ENCODE data around the gene KCNJ9. TPM values are rescaled to one million over a fixed set of nuclear protein-coding genes. Genes with fewer than 3 reads are reported as not detected.
"Not testable (repeated sequence)": the region's sequence is repeated elsewhere in the genome, so short reads cannot be mapped to it uniquely, and the experiment has no call there.

KCNJ9 gene
- total and polyA plus RNA-seq, 2 donors (not counting 1 experiment from before 2014, with no cell fraction given): not detected

DNA sequence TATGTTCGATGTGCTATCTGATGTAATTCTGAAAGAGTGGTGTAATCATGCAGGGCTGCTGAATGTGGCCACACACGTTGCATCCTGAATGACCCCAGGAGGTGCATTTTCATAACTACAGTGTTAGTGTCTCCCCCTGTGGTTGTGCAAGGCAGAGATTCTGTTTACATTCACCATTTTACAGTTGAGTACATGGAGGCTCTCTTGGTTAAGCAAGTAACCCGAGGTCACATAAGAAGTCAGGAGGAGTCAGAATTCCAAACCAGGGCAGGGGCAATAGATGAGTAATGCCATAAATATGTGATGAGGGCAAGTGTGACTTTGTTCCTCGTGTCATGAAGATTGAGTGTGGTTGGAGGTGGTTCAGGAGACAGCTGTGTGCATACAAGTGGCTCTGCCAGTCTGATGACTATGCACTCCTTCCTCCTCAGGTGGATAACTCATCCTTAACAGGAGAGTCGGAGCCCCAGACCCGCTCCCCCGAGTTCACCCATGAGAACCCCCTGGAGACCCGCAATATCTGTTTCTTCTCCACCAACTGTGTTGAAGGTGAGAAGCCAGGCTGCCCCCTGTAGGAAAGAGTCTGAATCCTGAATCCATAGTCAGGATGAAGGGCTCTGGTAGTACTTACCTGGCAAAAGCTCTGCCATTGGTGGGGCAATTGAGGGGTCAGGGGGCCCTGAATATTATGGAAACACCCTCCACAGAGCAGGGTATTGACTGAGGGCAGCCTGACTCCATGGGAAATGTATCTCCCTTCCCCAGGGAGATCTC lies 43.6 kb downstream of the KCNJ9 start:
- DNase-seq: no peak
- H3K4me2 ChIP-seq (replicated peaks; ENCODE audit: low read depth, low read length, poor library complexity, severe bottlenecking): no peak overlapping the region
- H2AFZ ChIP-seq (ENCODE audit: insufficient read depth, low read depth, low read length, poor library complexity, severe bottlenecking): no peak overlapping the region

GRCh38 chr1:160125746-160126145 lies 44.4 kb downstream of the KCNJ9 start:
- no peak for DNase-seq
- Histone ChIP-seq H2AFZ (ENCODE audit: insufficient read depth, low read depth, low read length, poor library complexity, severe bottlenecking) (no peak overlapping the region), H3K4me2 (replicated peaks; ENCODE audit: low read depth, low read length, poor library complexity, severe bottlenecking) (no peak overlapping the region), H3K9ac (ENCODE audit: low read length) (no peak overlapping the region), H3K27ac (ENCODE audit: low read length in 2 of 2) (no peak overlapping the region), H3K4me1 (ENCODE audit: control insufficient read depth in 2 of 2, insufficient read depth in 2 of 2, low read length in 2 of 2) (no peaks in the 10 kb centered on the region), H3K36me3 (replicated peaks in 1 of 2; ENCODE audit: control extremely low read depth in 1 of 2, control insufficient read depth in 1 of 2, extremely low read depth in 1 of 2, insufficient read depth in 2 of 2, low read length in 1 of 2) (no peaks in the 10 kb centered on the region), H3K79me2 (ENCODE audit: control insufficient read depth, insufficient read depth, low read length) (no peaks in the 10 kb centered on the region), H3K4me3 (ENCODE audit: control extremely low read depth in 1 of 5, extremely low read depth in 1 of 5, insufficient read depth in 1 of 5, low read depth in 2 of 5, low read length in 4 of 5) (no peak overlapping the region), H3K27me3 (replicated peaks in 1 of 4; ENCODE audit: control extremely low read depth in 1 of 4, control insufficient read depth in 3 of 4, insufficient read depth in 4 of 4, low read length in 3 of 4) (peaks cover 0 to 2% (median under 1%) of the 10 kb centered on the region in 4 experiments), H3K9me3 (ENCODE audit: control extremely low read depth in 1 of 3, control insufficient read depth in 2 of 3, insufficient read depth in 1 of 3, low read length in 2 of 3) (no peaks in the 10 kb centered on the region), H4K20me1 (ENCODE audit: control insufficient read depth, insufficient read depth, low read length, poor library complexity, severe bottlenecking) (no peaks in the 10 kb centered on the region)
- H3K27ac Mint-ChIP-seq: no peak overlapping the region
- POLR2A ChIA-PET: no interaction called here
- intact Hi-C loops (cut with micrococcal nuclease): no loop called here
- no CpG with 5 or more reads among the region's 1 CpG for WGBS (ENCODE audit: insufficient coverage)
- no peaks in the 10 kb centered on the region for H3K9me3 Mint-ChIP-seq (ENCODE audit: insufficient read depth)
- H3K4me3 Mint-ChIP-seq: no peak overlapping the region
- no peak for TF ChIP-seq EZH2 (IDR thresholded peaks at IDR 0.05; ENCODE audit: borderline replicate concordance, insufficient read depth, low read depth, low read length, poor library complexity, severe bottlenecking)
- TF ChIP-seq, protein P1, sequence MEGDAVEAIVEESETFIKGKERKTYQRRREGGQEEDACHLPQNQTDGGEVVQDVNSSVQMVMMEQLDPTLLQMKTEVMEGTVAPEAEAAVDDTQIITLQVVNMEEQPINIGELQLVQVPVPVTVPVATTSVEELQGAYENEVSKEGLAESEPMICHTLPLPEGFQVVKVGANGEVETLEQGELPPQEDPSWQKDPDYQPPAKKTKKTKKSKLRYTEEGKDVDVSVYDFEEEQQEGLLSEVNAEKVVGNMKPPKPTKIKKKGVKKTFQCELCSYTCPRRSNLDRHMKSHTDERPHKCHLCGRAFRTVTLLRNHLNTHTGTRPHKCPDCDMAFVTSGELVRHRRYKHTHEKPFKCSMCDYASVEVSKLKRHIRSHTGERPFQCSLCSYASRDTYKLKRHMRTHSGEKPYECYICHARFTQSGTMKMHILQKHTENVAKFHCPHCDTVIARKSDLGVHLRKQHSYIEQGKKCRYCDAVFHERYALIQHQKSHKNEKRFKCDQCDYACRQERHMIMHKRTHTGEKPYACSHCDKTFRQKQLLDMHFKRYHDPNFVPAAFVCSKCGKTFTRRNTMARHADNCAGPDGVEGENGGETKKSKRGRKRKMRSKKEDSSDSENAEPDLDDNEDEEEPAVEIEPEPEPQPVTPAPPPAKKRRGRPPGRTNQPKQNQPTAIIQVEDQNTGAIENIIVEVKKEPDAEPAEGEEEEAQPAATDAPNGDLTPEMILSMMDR (IDR thresholded peaks at IDR 0.05): no peak
- CTCF ChIA-PET: interaction anchor here (1.5 kb wide), 1 partner anchor 25 kb away, joined by 5 read pairs; no protein-coding TSS in a partner anchor
- ATAC-seq (ENCODE audit: low read depth): no peak
- no peaks in the 10 kb centered on the region for H3K4me1 Mint-ChIP-seq
- peaks cover 23% of the 10 kb centered on the region for H3K27me3 Mint-ChIP-seq

More for the DNA sequence above, 43.6 kb downstream of the KCNJ9 start:
- no peaks in the 10 kb centered on the region for H3K9me3 Mint-ChIP-seq (ENCODE audit: insufficient read depth)
- H3K9ac ChIP-seq (ENCODE audit: low read length): no peak overlapping the region
- no peak overlapping the region for H3K27ac Mint-ChIP-seq
- no peak for ATAC-seq (ENCODE audit: low read depth)
- H3K27me3 Mint-ChIP-seq: peaks cover 19% of the 10 kb centered on the region
- WGBS (ENCODE audit: insufficient coverage): 88% methylated on average over 4 of the region's 8 CpGs
- intact Hi-C loops (cut with micrococcal nuclease): no loop called here
- no peaks in the 10 kb centered on the region for H3K4me1 Mint-ChIP-seq
- ChIA-PET CTCF (interaction anchor here (1.5 kb wide), 1 partner anchor 24 kb away, joined by 5 read pairs; no protein-coding TSS in a partner anchor), POLR2A (no interaction called here)
- no peak overlapping the region for H3K4me3 ChIP-seq (ENCODE audit: control extremely low read depth in 1 of 5, extremely low read depth in 1 of 5, insufficient read depth in 1 of 5, low read depth in 2 of 5, low read length in 4 of 5)
- no peaks in the 10 kb centered on the region for H3K79me2 ChIP-seq (ENCODE audit: control insufficient read depth, insufficient read depth, low read length)
- H3K4me1 ChIP-seq (ENCODE audit: control insufficient read depth in 2 of 2, insufficient read depth in 2 of 2, low read length in 2 of 2): no peaks in the 10 kb centered on the region
- TF ChIP-seq, protein P1 (IDR thresholded peaks at IDR 0.05): no peak
- TF ChIP-seq EZH2 (IDR thresholded peaks at IDR 0.05; ENCODE audit: borderline replicate concordance, insufficient read depth, low read depth, low read length, poor library complexity, severe bottlenecking): no peak
- no peak overlapping the region for H3K4me3 Mint-ChIP-seq
- H4K20me1 ChIP-seq (ENCODE audit: control insufficient read depth, insufficient read depth, low read length, poor library complexity, severe bottlenecking): no peaks in the 10 kb centered on the region
- H3K27me3 ChIP-seq (replicated peaks in 1 of 4; ENCODE audit: control extremely low read depth in 1 of 4, control insufficient read depth in 3 of 4, insufficient read depth in 4 of 4, low read length in 3 of 4): no peaks in the 10 kb centered on the region
- H3K9me3 ChIP-seq (ENCODE audit: control extremely low read depth in 1 of 3, control insufficient read depth in 2 of 3, insufficient read depth in 1 of 3, low read length in 2 of 3): no peaks in the 10 kb centered on the region
- H3K27ac ChIP-seq (ENCODE audit: low read length in 2 of 2): no peak overlapping the region
- no peaks in the 10 kb centered on the region for H3K36me3 ChIP-seq (replicated peaks in 1 of 2; ENCODE audit: control extremely low read depth in 1 of 2, control insufficient read depth in 1 of 2, extremely low read depth in 1 of 2, insufficient read depth in 2 of 2, low read length in 1 of 2)

GRCh38 chr1:160126342-160126741 lies 45.0 kb downstream of the KCNJ9 start:
- H2AFZ ChIP-seq (ENCODE audit: insufficient read depth, low read depth, low read length, poor library complexity, severe bottlenecking); H4K20me1 ChIP-seq (ENCODE audit: control insufficient read depth, insufficient read depth, low read length, poor library complexity, severe bottlenecking); H3K4me3 ChIP-seq (ENCODE audit: control extremely low read depth in 1 of 5, extremely low read depth in 1 of 5, insufficient read depth in 1 of 5, low read depth in 2 of 5, low read length in 4 of 5); H3K4me2 ChIP-seq (replicated peaks; ENCODE audit: low read depth, low read length, poor library complexity, severe bottlenecking); H3K4me1 Mint-ChIP-seq; intact Hi-C loops (cut with micrococcal nuclease); H3K4me1 ChIP-seq (ENCODE audit: control insufficient read depth in 2 of 2, insufficient read depth in 2 of 2, low read length in 2 of 2); H3K27ac Mint-ChIP-seq; POLR2A ChIA-PET; H3K9me3 Mint-ChIP-seq (ENCODE audit: insufficient read depth); H3K9ac ChIP-seq (ENCODE audit: low read length); ATAC-seq (ENCODE audit: low read depth); DNase-seq; H3K79me2 ChIP-seq (ENCODE audit: control insufficient read depth, insufficient read depth, low read length); H3K4me3 Mint-ChIP-seq; H3K36me3 ChIP-seq (replicated peaks in 1 of 2; ENCODE audit: control extremely low read depth in 1 of 2, control insufficient read depth in 1 of 2, extremely low read depth in 1 of 2, insufficient read depth in 2 of 2, low read length in 1 of 2); H3K27ac ChIP-seq (ENCODE audit: low read length in 2 of 2); H3K27me3 ChIP-seq (replicated peaks in 1 of 4; ENCODE audit: control extremely low read depth in 1 of 4, control insufficient read depth in 3 of 4, insufficient read depth in 4 of 4, low read length in 3 of 4); H3K9me3 ChIP-seq (ENCODE audit: control extremely low read depth in 1 of 3, control insufficient read depth in 2 of 3, insufficient read depth in 1 of 3, low read length in 2 of 3): not testable (repeated sequence)
- H3K27me3 Mint-ChIP-seq: peaks cover 28% of the 10 kb centered on the region
- no CpG with 5 or more reads among the region's 4 CpGs for WGBS (ENCODE audit: insufficient coverage)
- CTCF ChIA-PET: interaction anchor here (1.5 kb wide), 1 partner anchor 26 kb away, joined by 5 read pairs; no protein-coding TSS in a partner anchor
